ENCODE measurements around the gene ZC3H10.
"Not testable (repeated sequence)": the region's sequence is repeated elsewhere in the genome, so short reads cannot be mapped to it uniquely, and the experiment has no call there.

DNA sequence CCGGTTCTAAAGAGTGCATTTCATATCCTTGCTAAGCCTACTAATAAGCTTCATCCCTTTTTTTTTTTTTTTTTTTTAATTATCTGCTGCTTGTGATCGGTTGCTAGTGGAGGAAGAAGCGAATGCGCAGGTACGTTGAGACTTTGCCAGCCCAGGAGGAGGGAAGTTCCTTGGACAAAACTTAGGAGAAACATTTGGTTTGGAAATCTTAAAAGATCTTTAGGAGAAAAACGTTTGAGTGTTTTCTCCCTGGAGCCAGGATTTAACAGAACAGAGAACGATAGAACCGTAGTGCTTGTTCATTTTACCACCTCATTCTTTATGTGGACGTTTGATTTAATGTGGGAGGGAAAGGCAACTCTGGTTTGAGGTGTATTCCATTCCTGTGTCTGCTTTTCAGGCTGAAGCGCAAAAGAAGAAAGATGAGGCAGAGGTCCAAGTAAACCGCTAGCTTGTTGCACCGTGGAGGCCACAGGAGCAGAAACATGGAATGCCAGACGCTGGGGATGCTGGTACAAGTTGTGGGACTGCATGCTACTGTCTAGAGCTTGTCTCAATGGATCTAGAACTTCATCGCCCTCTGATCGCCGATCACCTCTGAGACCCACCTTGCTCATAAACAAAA, 872 bp upstream of the ZC3H10 start:
- not testable (repeated sequence) for TF ChIP-seq POLR2A, CTCF (IDR thresholded peaks at IDR 0.05)

Data from uterus (tissue), 2 donors.